B cell (primary cell): ENCODE measurements around the gene CERK. TPM values are rescaled to one million over a fixed set of nuclear protein-coding genes. Genes with fewer than 3 reads are reported as not detected.

Source experiments
- ATAC-seq: fragments of 200-7000 bp; cut with Tn5 transposase; one replicate; pipeline ENCODE4 v1.10.0; 2021; ENCODE audit warnings: low read depth, mild to moderate bottlenecking, moderate number of reproducible peaks, moderate library complexity
- CTCF ChIA-PET: fragments of 350-600 bp; sonication (Branson Sonifier 250); formaldehyde crosslinking; loops from one replicate; lab custom pipeline; 2021; ENCODE audit warnings: antibody characterized with exemption, inconsistent platforms; lab: Charles Lee
- POLR2A ChIA-PET: fragments of 350-600 bp; sonication (Branson Sonifier 250); formaldehyde crosslinking; loops from one replicate; lab custom pipeline; 2021; ENCODE audit warnings: antibody characterized with exemption; lab: Charles Lee
- DNase-seq: peaks from one replicate; pipeline ENCODE4 v3.0.0; 2013
- H2AFZ ChIP-seq: 2 replicates; pipeline ENCODE4 v1.6.1; 2012; ENCODE audit warnings: mild to moderate bottlenecking, low read depth, low read length; ENCODE audit not compliant: insufficient read depth, poor library complexity, severe bottlenecking
- H3K27ac ChIP-seq, 2 donors: 1 replicate in 1 of 2; 2 replicates in 1 of 2; pipeline ENCODE4 v1.5.1; 2012 to 2013; ENCODE audit warnings: low read length in 2 of 2, mild to moderate bottlenecking in 2 of 2, moderate library complexity in 1 of 2
- H3K27me3 ChIP-seq, 4 experiments: fragments of 200-600 bp in 1 of 4; sonication (generic) in 1 of 4; replicated peaks in 1 of 4; 1 replicate in 2 of 4; 2 replicates in 2 of 4; pipeline versions ENCODE4 v1.6.1 to v1.7.0; 2013 to 2016; ENCODE audit warnings: low read length in 3 of 4, mild to moderate bottlenecking in 2 of 4, mixed read lengths in 1 of 4, moderate library complexity in 1 of 4; ENCODE audit not compliant: insufficient read depth in 4 of 4, control insufficient read depth in 3 of 4; ENCODE audit errors: control extremely low read depth in 1 of 4
- H3K36me3 ChIP-seq, 2 experiments: replicated peaks in 1 of 2; 1 replicate in 1 of 2; 2 replicates in 1 of 2; pipeline versions ENCODE4 v1.6.1 to v1.7.1; 2013; ENCODE audit warnings: low read length in 1 of 2; ENCODE audit not compliant: insufficient read depth in 2 of 2, control insufficient read depth in 1 of 2; ENCODE audit errors: control extremely low read depth in 1 of 2, extremely low read depth in 1 of 2
- H3K4me1 ChIP-seq, 2 donors: fragments of 200-600 bp in 1 of 2; sonication (generic) in 1 of 2; 1 replicate in 1 of 2; 2 replicates in 1 of 2; pipeline versions ENCODE4 v1.5.1 to v1.6.1; 2013 to 2017; ENCODE audit warnings: low read length in 2 of 2; ENCODE audit not compliant: control insufficient read depth in 2 of 2, insufficient read depth in 2 of 2
- H3K4me2 ChIP-seq: replicated peaks from 2 replicates; pipeline ENCODE3; 2012; ENCODE audit warnings: mild to moderate bottlenecking, low read depth, low read length; ENCODE audit not compliant: poor library complexity, severe bottlenecking
- H3K4me3 ChIP-seq, 5 experiments: fragments of 200-600 bp in 1 of 5; sonication (generic) in 1 of 5; 1 replicate in 3 of 5; 2 replicates in 2 of 5; pipeline versions ENCODE4 v1.5.1 to v1.7.0; 2011 to 2016; ENCODE audit warnings: low read length in 4 of 5, mild to moderate bottlenecking in 4 of 5, low read depth in 2 of 5, control low read depth in 1 of 5, moderate library complexity in 1 of 5; ENCODE audit not compliant: insufficient read depth in 1 of 5; ENCODE audit errors: control extremely low read depth in 1 of 5, extremely low read depth in 1 of 5
- H3K79me2 ChIP-seq: fragments of 200-600 bp; sonication (generic); one replicate; pipeline ENCODE4 v1.6.0; 2016; ENCODE audit warnings: low read length; ENCODE audit not compliant: control insufficient read depth, insufficient read depth
- H3K9ac ChIP-seq: fragments of 200-600 bp; sonication (generic); 2 replicates; pipeline ENCODE4 v1.6.1; 2017; ENCODE audit warnings: mild to moderate bottlenecking, low read length, moderate library complexity
- H3K9me3 ChIP-seq, 3 donors: one replicate each; pipeline versions ENCODE4 v1.6.1 to v1.7.1; 2013; ENCODE audit warnings: low read length in 2 of 3; ENCODE audit not compliant: control insufficient read depth in 2 of 3, insufficient read depth in 1 of 3; ENCODE audit errors: control extremely low read depth in 1 of 3
- H4K20me1 ChIP-seq: 2 replicates; pipeline ENCODE4 v1.6.0; 2012; ENCODE audit warnings: mild to moderate bottlenecking, low read length; ENCODE audit not compliant: insufficient read depth, control insufficient read depth, poor library complexity, severe bottlenecking
- H3K27ac Mint-ChIP-seq: one replicate; pipeline ENCODE4 v1.8.0; 2021; ENCODE audit warnings: mixed read lengths
- H3K27me3 Mint-ChIP-seq: one replicate; pipeline ENCODE4 v1.8.0; 2021; ENCODE audit warnings: mixed read lengths
- H3K4me1 Mint-ChIP-seq: one replicate; pipeline ENCODE4 v1.8.0; 2021; ENCODE audit warnings: mixed read lengths
- H3K4me3 Mint-ChIP-seq: one replicate; pipeline ENCODE4 v1.8.0; 2021; ENCODE audit warnings: mixed read lengths
- H3K9me3 Mint-ChIP-seq: one replicate; pipeline ENCODE4 v1.8.0; 2022; ENCODE audit warnings: mixed read lengths; ENCODE audit not compliant: insufficient read depth
- CTCF ChIP-seq: fragments of 200-600 bp; IDR thresholded peaks from one replicate; pipeline ENCODE4 v1.8.0; 2022; ENCODE audit warnings: antibody characterized with exemption, mild to moderate bottlenecking
- EZH2 ChIP-seq: IDR thresholded peaks from 2 replicates; pipeline ENCODE4 v1.6.1; 2012; ENCODE audit warnings: borderline replicate concordance, low read depth, mild to moderate bottlenecking, moderate library complexity, low read length; ENCODE audit not compliant: insufficient read depth, poor library complexity, severe bottlenecking
- WGBS: methylation state at CpG from one replicate; pipeline ENCODE4 v1.1.5; 2013; ENCODE audit warnings: missing lambda C conversion rate; ENCODE audit not compliant: insufficient coverage; 5-methylcytosine and 5-hydroxymethylcytosine counted together
- intact Hi-C: fragments of 100-400 bp; cut with micrococcal nuclease; formaldehyde crosslinking; loops from one replicate; pipeline ENCODE4 v1.10.0; 2022
- polyA plus RNA-seq: library from polyadenylated mRNA; depleted of rRNA; stranded (reverse); fragments of >200 nt; gene quantifications from 2 replicates; pipeline ENCODE4 v1.2.3, GENCODE V29; 2012
- total RNA-seq, 2 donors: library from RNA; stranded (reverse); fragments of 120-200 nt in 1 of 2; gene quantifications; 1 replicate in 1 of 2; 2 replicates in 1 of 2; pipeline versions ENCODE4 v1.2.3 to v1.2.4, GENCODE V29; 2013 to 2022

The CERK gene
- total and polyA plus RNA-seq, 2 donors (not counting 1 experiment from before 2014, with no cell fraction given) = 23.2 to 48.3 TPM

- H3K9me3 ChIP-seq = peaks cover 0 to 13% (median 0%) of the 10 kb centered on the region in 3 donors
- H3K4me3 Mint-ChIP-seq = no peak overlapping the region
- POLR2A ChIA-PET = no interaction called here
These were observed 4.0 kb upstream of the CERK start for GRCh38 chr22:46741974-46742519.

More at GRCh38 chr22:46741974-46742519, 4.0 kb upstream of the CERK start:
- Mint-ChIP-seq H3K27ac (no peak overlapping the region), H3K27me3 (no peaks in the 10 kb centered on the region), H3K9me3 (no peaks in the 10 kb centered on the region), H3K4me1 (peaks cover 11% of the 10 kb centered on the region)
- H3K27ac ChIP-seq = no peak overlapping the region
- H3K9ac ChIP-seq = no peak overlapping the region
- H3K27me3 ChIP-seq = peaks cover 0 to 3% (median 0%) of the 10 kb centered on the region in 4 experiments
- ATAC-seq = no peak
- no peak overlapping the region for H3K4me3 ChIP-seq
- peaks cover 15 to 16% of the 10 kb centered on the region in 2 donors for H3K4me1 ChIP-seq
- peaks cover 19% of the 10 kb centered on the region for H4K20me1 ChIP-seq
- DNase-seq = no peak
- no peaks in the 10 kb centered on the region for H3K36me3 ChIP-seq
- 92% methylated on average over 5 of the region's 6 CpGs for WGBS
- H3K79me2 ChIP-seq = peaks cover 10% of the 10 kb centered on the region
- CTCF ChIA-PET = interaction anchor here (2.7 to 6.3 kb wide), 4 partner anchors 18 to 179 kb away, joined by 10 to 87 read pairs (median 50); partner anchors contain the start of gene TBC1D22A
- no peak overlapping the region for H2AFZ ChIP-seq
- TF ChIP-seq CTCF (no peak), EZH2 (no peak)
- H3K4me2 ChIP-seq = no peak overlapping the region
- intact Hi-C loops = no loop called here
